ENCODE measurements around the gene NUBP2. TPM values are rescaled to one million over a fixed set of nuclear protein-coding genes. Genes with fewer than 3 reads are reported as not detected.

NUBP2 gene
- total and polyA plus RNA-seq, 10 of the 15 experiments (the other 5 are each of a cell fraction or from before 2014, with no cell fraction given): 1.9 to 129 (median 51.7) TPM

GRCh38 chr16:1809281-1809801 lies 26.6 kb downstream of the NUBP2 start:
- DNase-seq (ENCODE audit: low read depth, low spot score) (no peak), ATAC-seq (no peak), FAIRE-seq (no peak)
- TF ChIP-seq IRF3 (IDR thresholded peaks at IDR 0.05) (no peak), EP300 (IDR thresholded peaks at IDR 0.05; ENCODE audit: borderline replicate concordance in 1 of 2, control insufficient read depth in 1 of 2, low read depth in 2 of 2, low read length in 2 of 2) (no peak), ELK1 (IDR thresholded peaks at IDR 0.05; ENCODE audit: low read depth, low read length) (no peak), NFXL1 (IDR thresholded peaks at IDR 0.05; ENCODE audit: borderline replicate concordance) (no peak), MXI1 (IDR thresholded peaks at IDR 0.05; ENCODE audit: low read depth, low read length) (no peak), E2F8 (IDR thresholded peaks at IDR 0.05; ENCODE audit: low read depth, partially characterized antibody) (no peak), YY1 (IDR thresholded peaks at IDR 0.05; ENCODE audit: low read depth, low read length) (no peak), RFX5 (IDR thresholded peaks at IDR 0.05; ENCODE audit: low read depth, low read length) (no peak), STAT1 (conservative IDR thresholded peaks at IDR 0.05) (no peak), ATF2 (IDR thresholded peaks at IDR 0.05; ENCODE audit: low read length) (no peak), SUPT20H (IDR thresholded peaks at IDR 0.05; ENCODE audit: borderline replicate concordance, control insufficient read depth, low read depth, low read length) (no peak), PKNOX1 (IDR thresholded peaks at IDR 0.05) (no peak), ZNF207 (IDR thresholded peaks at IDR 0.05; ENCODE audit: borderline replicate concordance) (no peak), MYB (IDR thresholded peaks at IDR 0.05; ENCODE audit: borderline replicate concordance, low read depth, low read length) (no peak), CEBPB (IDR thresholded peaks at IDR 0.05; ENCODE audit: borderline replicate concordance in 1 of 2, low read depth in 2 of 2, low read length in 2 of 2) (no peak), NR2F1 (conservative IDR thresholded peaks at IDR 0.05) (no peak), SREBF1 (IDR thresholded peaks at IDR 0.05; ENCODE audit: low read length) (no peak)
- no peaks in the 10 kb centered on the region for H4K20me1 ChIP-seq (ENCODE audit: control insufficient read depth, insufficient read depth)
- WGBS (ENCODE audit: insufficient coverage, insufficient replicate concordance, low lambda C conversion rate, missing lambda C conversion rate): 88% methylated on average over 25 of the region's 28 CpGs
- no peak overlapping the region for H2AFZ ChIP-seq (ENCODE audit: control insufficient read depth, low read depth, low read length)
- H3K9ac ChIP-seq (ENCODE audit: control insufficient read depth, insufficient read depth, low read length): no peak overlapping the region
- BruUV-seq (replicated peaks): no TSS peak
- H3K36me3 ChIP-seq (ENCODE audit: control insufficient read depth in 2 of 2, insufficient read depth in 2 of 2, low read length in 1 of 2): peaks cover 0 to 1% of the 10 kb centered on the region in 2 experiments; a peak in 3 of 4 replicates
- CTCF ChIA-PET: no interaction called here
- SMC1A ChIA-PET (ENCODE audit: uncharacterized antibody, unreplicated experiment): no interaction called here
- RAD21 ChIA-PET (ENCODE audit: unreplicated experiment): no interaction called here
- intact Hi-C loops (cut with micrococcal nuclease; ENCODE audit: unreplicated experiment) (no loop called here), in situ Hi-C loops (cut with MboI) (no loop called here)
- no peaks in the 10 kb centered on the region for H3K4me1 ChIP-seq (ENCODE audit: control insufficient read depth, insufficient read depth, low read length)
- H3K4me2 ChIP-seq (ENCODE audit: control insufficient read depth, insufficient read depth): no peak overlapping the region
- POLR2A ChIA-PET: no interaction called here
- H3K4me3 ChIP-seq: no peak overlapping the region
- no peak overlapping the region for H3K27ac ChIP-seq (ENCODE audit: control insufficient read depth, insufficient read depth)
- H3K79me2 ChIP-seq (ENCODE audit: control insufficient read depth, insufficient read depth, low read length): no peaks in the 10 kb centered on the region
- no peaks in the 10 kb centered on the region; the same call in 2 of the 3 replicates for H3K9me3 ChIP-seq (replicated peaks; ENCODE audit: control insufficient read depth, insufficient read depth, low read length)
- no peaks in the 10 kb centered on the region for H3K27me3 ChIP-seq (replicated peaks in 1 of 2; ENCODE audit: control insufficient read depth in 2 of 2, insufficient read depth in 2 of 2, low read length in 1 of 2)
